ENCODE data around the gene GNG7. TPM values are rescaled to one million over a fixed set of nuclear protein-coding genes. Genes with fewer than 3 reads are reported as not detected.
A peak's percentile ranks its signal among the peaks of the same experiment; 100 is the strongest.
"Not testable (repeated sequence)": the region's sequence is repeated elsewhere in the genome, so short reads cannot be mapped to it uniquely, and the experiment has no call there.

Gene GNG7
- total and polyA plus RNA-seq, 10 of the 15 experiments (the other 5 are each of a cell fraction or from before 2014, with no cell fraction given) = 1.9 to 13.6 (median 6.5) TPM

DNA sequence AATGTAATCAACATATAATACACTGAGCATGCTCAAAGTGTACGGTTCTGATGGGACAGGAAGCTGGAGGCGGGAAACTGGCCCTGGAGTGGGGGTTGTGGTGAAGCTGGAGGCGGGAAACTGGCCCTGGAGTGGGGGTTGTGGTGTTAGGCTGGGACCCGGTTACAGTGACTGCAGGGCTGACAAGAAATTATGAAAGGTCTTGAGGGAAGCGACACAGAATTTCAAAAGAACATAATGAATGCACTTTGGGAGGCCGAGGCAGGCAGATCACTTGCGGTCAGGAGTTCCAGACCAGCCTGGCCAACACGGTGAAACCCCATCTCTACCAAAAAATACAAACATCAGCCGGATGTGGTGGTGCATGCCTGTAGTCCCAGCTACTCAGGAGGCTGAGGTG is 164.9 kb downstream of the GNG7 start:
- DNase-seq (ENCODE audit: low read depth, low spot score); H4K20me1 ChIP-seq (ENCODE audit: control insufficient read depth, insufficient read depth); H3K4me1 ChIP-seq (ENCODE audit: control insufficient read depth, insufficient read depth, low read length); H3K27ac ChIP-seq (ENCODE audit: control insufficient read depth, insufficient read depth); RAD21 ChIA-PET (ENCODE audit: unreplicated experiment); H3K9me3 ChIP-seq (replicated peaks; ENCODE audit: control insufficient read depth, insufficient read depth, low read length); H2AFZ ChIP-seq (ENCODE audit: control insufficient read depth, low read depth, low read length); FAIRE-seq; BruUV-seq (replicated peaks); H3K4me3 ChIP-seq; H3K4me2 ChIP-seq (ENCODE audit: control insufficient read depth, insufficient read depth); intact Hi-C loops (cut with micrococcal nuclease; ENCODE audit: unreplicated experiment); H3K27me3 ChIP-seq (replicated peaks in 1 of 2; ENCODE audit: control insufficient read depth in 2 of 2, insufficient read depth in 2 of 2, low read length in 1 of 2); in situ Hi-C loops (cut with MboI); CTCF ChIA-PET; H3K9ac ChIP-seq (ENCODE audit: control insufficient read depth, insufficient read depth, low read length); ATAC-seq; H3K79me2 ChIP-seq (ENCODE audit: control insufficient read depth, insufficient read depth, low read length); H3K36me3 ChIP-seq (ENCODE audit: control insufficient read depth in 2 of 2, insufficient read depth in 2 of 2, low read length in 1 of 2): not testable (repeated sequence)
- ChIA-PET SMC1A (ENCODE audit: uncharacterized antibody, unreplicated experiment) (interaction anchor here (1.2 kb wide), 1 partner anchor 25 kb away, joined by 4 read pairs; no protein-coding TSS in a partner anchor), POLR2A (interaction anchor here (1.3 to 1.6 kb wide), 2 partner anchors 25 to 61 kb away, joined by 3 to 5 read pairs; partner anchors contain the start of gene GADD45B)
- WGBS (ENCODE audit: insufficient coverage, insufficient replicate concordance, low lambda C conversion rate, missing lambda C conversion rate) = 11% methylated on average over 9 of the region's 9 CpGs
- TF ChIP-seq EED (IDR thresholded peaks at IDR 0.05; ENCODE audit: low read depth) = 0 out of 2 replicates have a peak, but pooled peaks have one; percentile 16
- TF ChIP-seq NFIC (IDR thresholded peaks at IDR 0.05; ENCODE audit: low read depth, low read length) = peak; percentile 47; the same call in 1 of the 2 replicates
- peak; percentile 30; the same call in 1 of the 2 replicates for TF ChIP-seq CBFB (IDR thresholded peaks at IDR 0.05; ENCODE audit: low read depth)
- peak; percentile 82 for TF ChIP-seq RUNX3 (IDR thresholded peaks at IDR 0.05; ENCODE audit: low read length)

DNA sequence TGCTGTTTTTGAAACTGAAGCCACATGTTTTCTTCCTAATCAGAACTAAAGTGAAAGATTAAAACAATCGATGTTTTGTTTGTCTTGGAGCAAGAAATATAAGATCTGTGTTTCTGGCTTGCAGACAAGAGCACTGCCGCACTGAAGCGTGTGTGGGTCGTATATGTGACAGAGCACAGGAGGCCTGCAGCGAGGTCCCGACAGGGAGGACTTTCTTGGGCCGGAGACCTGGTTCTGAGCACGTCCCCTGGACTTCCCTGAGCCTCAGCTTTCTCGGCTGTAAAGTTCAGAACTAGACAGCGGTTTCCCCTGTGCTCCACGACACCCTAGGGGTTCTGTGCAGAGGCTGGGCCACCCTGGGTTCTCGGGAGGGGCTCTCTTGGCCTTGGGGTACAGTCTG is 166.0 kb downstream of the GNG7 start:
- no peaks in the 10 kb centered on the region for H3K36me3 ChIP-seq (ENCODE audit: control insufficient read depth in 2 of 2, insufficient read depth in 2 of 2, low read length in 1 of 2)
- H3K4me2 ChIP-seq (ENCODE audit: control insufficient read depth, insufficient read depth) = no peak overlapping the region
- no peak for DNase-seq (ENCODE audit: low read depth, low spot score)
- ChIA-PET CTCF (no interaction called here), SMC1A (ENCODE audit: uncharacterized antibody, unreplicated experiment) (no interaction called here), POLR2A (interaction anchor here (1.3 kb wide), 1 partner anchor 26 kb away, joined by 3 read pairs; no protein-coding TSS in a partner anchor), RAD21 (ENCODE audit: unreplicated experiment) (no interaction called here)
- no peaks in the 10 kb centered on the region for H3K79me2 ChIP-seq (ENCODE audit: control insufficient read depth, insufficient read depth, low read length)
- no TSS peak for BruUV-seq (replicated peaks)
- no peaks in the 10 kb centered on the region for H4K20me1 ChIP-seq (ENCODE audit: control insufficient read depth, insufficient read depth)
- TF ChIP-seq HDAC2 (IDR thresholded peaks at IDR 0.05) (no peak), ESRRA (IDR thresholded peaks at IDR 0.05; ENCODE audit: low read length) (no peak), FOXK2 (IDR thresholded peaks at IDR 0.05) (no peak), CBX3 (IDR thresholded peaks at IDR 0.05; ENCODE audit: borderline replicate concordance, low read depth) (no peak)
- TF ChIP-seq, protein P1, sequence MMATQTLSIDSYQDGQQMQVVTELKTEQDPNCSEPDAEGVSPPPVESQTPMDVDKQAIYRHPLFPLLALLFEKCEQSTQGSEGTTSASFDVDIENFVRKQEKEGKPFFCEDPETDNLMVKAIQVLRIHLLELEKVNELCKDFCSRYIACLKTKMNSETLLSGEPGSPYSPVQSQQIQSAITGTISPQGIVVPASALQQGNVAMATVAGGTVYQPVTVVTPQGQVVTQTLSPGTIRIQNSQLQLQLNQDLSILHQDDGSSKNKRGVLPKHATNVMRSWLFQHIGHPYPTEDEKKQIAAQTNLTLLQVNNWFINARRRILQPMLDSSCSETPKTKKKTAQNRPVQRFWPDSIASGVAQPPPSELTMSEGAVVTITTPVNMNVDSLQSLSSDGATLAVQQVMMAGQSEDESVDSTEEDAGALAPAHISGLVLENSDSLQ (IDR thresholded peaks at IDR 0.05) = no peak
- in situ Hi-C loops (cut with MboI) (no loop called here), intact Hi-C loops (cut with micrococcal nuclease; ENCODE audit: unreplicated experiment) (no loop called here)
- no peaks in the 10 kb centered on the region for H3K4me1 ChIP-seq (ENCODE audit: control insufficient read depth, insufficient read depth, low read length)
- H3K9me3 ChIP-seq (replicated peaks; ENCODE audit: control insufficient read depth, insufficient read depth, low read length) = no peaks in the 10 kb centered on the region
- H2AFZ ChIP-seq (ENCODE audit: control insufficient read depth, low read depth, low read length) = no peak overlapping the region
- 76% methylated on average over 12 of the region's 12 CpGs for WGBS (ENCODE audit: insufficient coverage, insufficient replicate concordance, low lambda C conversion rate, missing lambda C conversion rate)
- no peak overlapping the region for H3K9ac ChIP-seq (ENCODE audit: control insufficient read depth, insufficient read depth, low read length)
- no peak for FAIRE-seq
- no peak overlapping the region for H3K27ac ChIP-seq (ENCODE audit: control insufficient read depth, insufficient read depth)
- H3K4me3 ChIP-seq = no peak overlapping the region
- no peak for ATAC-seq
- H3K27me3 ChIP-seq (replicated peaks in 1 of 2; ENCODE audit: control insufficient read depth in 2 of 2, insufficient read depth in 2 of 2, low read length in 1 of 2) = no peaks in the 10 kb centered on the region

Data from GM12878 (cell line).